H9 (cell line): ENCODE measurements around the gene TMEM106C. TPM values are rescaled to one million over a fixed set of nuclear protein-coding genes. Genes with fewer than 3 reads are reported as not detected.

Experiments
- DNase-seq: peaks from one replicate; pipeline ENCODE4 v3.0.0-alpha.2; 2017
- H2AFZ ChIP-seq: one replicate; pipeline ENCODE4 v1.6.1; 2013; ENCODE audit warnings: mild to moderate bottlenecking, low read length, control low read depth, moderate library complexity
- H2AK5ac ChIP-seq: 2 replicates; pipeline ENCODE4 v1.6.1; 2013; ENCODE audit warnings: low read length, control low read depth, mixed read lengths; ENCODE audit not compliant: insufficient read length
- H2BK120ac ChIP-seq: one replicate; pipeline ENCODE4 v1.6.1; 2013; ENCODE audit warnings: low read depth, mild to moderate bottlenecking, low read length, control low read depth, inconsistent platforms; ENCODE audit not compliant: poor library complexity, severe bottlenecking
- H2BK12ac ChIP-seq: 2 replicates; pipeline ENCODE4 v1.6.1; 2013; ENCODE audit warnings: low read length, control low read depth, mixed read lengths, low read depth; ENCODE audit not compliant: insufficient read length
- H2BK15ac ChIP-seq: 2 replicates; pipeline ENCODE4 v1.6.1; 2013; ENCODE audit warnings: low read depth, low read length, control low read depth
- H2BK20ac ChIP-seq: one replicate; pipeline ENCODE4 v1.6.1; 2013; ENCODE audit warnings: low read depth, mild to moderate bottlenecking, low read length, control low read depth, inconsistent platforms; ENCODE audit not compliant: poor library complexity, severe bottlenecking
- H2BK5ac ChIP-seq: 2 replicates; pipeline ENCODE4 v1.6.1; 2013; ENCODE audit warnings: low read length, control low read depth, mixed read lengths; ENCODE audit not compliant: insufficient read length
- H3K14ac ChIP-seq: 2 replicates; pipeline ENCODE4 v1.6.1; 2013; ENCODE audit warnings: low read length, control low read depth; ENCODE audit not compliant: insufficient read depth
- H3K18ac ChIP-seq: 2 replicates; pipeline ENCODE4 v1.6.1; 2013; ENCODE audit warnings: low read depth, mild to moderate bottlenecking, mixed read lengths, low read length, control low read depth; ENCODE audit not compliant: insufficient read length
- H3K23ac ChIP-seq: 2 replicates; pipeline ENCODE4 v1.6.1; 2013; ENCODE audit warnings: low read length, control low read depth, mixed read lengths, low read depth; ENCODE audit not compliant: insufficient read length
- H3K23me2 ChIP-seq: 2 replicates; pipeline ENCODE4 v1.6.1; 2013; ENCODE audit warnings: low read depth, mild to moderate bottlenecking, mixed read lengths, low read length, control low read depth; ENCODE audit not compliant: insufficient read length, poor library complexity, severe bottlenecking
- H3K27ac ChIP-seq: 2 replicates; pipeline ENCODE4 v1.5.1; 2013; ENCODE audit warnings: low read length, control low read depth, mixed read lengths, low read depth; ENCODE audit not compliant: insufficient read length
- H3K27me3 ChIP-seq: 2 replicates; pipeline ENCODE4 v1.6.1; 2013; ENCODE audit warnings: low read length, control low read depth, inconsistent platforms; ENCODE audit not compliant: insufficient read depth
- H3K4ac ChIP-seq: 2 replicates; pipeline ENCODE4 v1.6.1; 2013; ENCODE audit warnings: low read depth, mild to moderate bottlenecking, control low read depth, inconsistent platforms, low read length, moderate library complexity
- H3K4me1 ChIP-seq: 2 replicates; pipeline ENCODE4 v1.6.1; 2013; ENCODE audit warnings: low read length, control low read depth, inconsistent platforms; ENCODE audit not compliant: insufficient read depth
- H3K4me2 ChIP-seq: 2 replicates; pipeline ENCODE4 v1.6.1; 2013; ENCODE audit warnings: low read length, control low read depth, mixed read lengths; ENCODE audit not compliant: insufficient read length, insufficient read depth
- H3K56ac ChIP-seq: 2 replicates; pipeline ENCODE4 v1.6.1; 2013; ENCODE audit warnings: low read depth, mild to moderate bottlenecking, mixed read lengths, low read length, control low read depth; ENCODE audit not compliant: insufficient read length
- H3K79me1 ChIP-seq: 2 replicates; pipeline ENCODE4 v1.6.1; 2013; ENCODE audit warnings: low read depth, mild to moderate bottlenecking, moderate library complexity, low read length, control low read depth, inconsistent platforms; ENCODE audit not compliant: insufficient read depth, poor library complexity, severe bottlenecking
- H3K79me2 ChIP-seq: 2 replicates; pipeline ENCODE4 v1.6.1; 2013; ENCODE audit warnings: low read length, control low read depth, inconsistent platforms; ENCODE audit not compliant: insufficient read depth
- H3K9ac ChIP-seq: 2 replicates; pipeline ENCODE4 v1.6.1; 2013; ENCODE audit warnings: low read length, control low read depth, mixed read lengths; ENCODE audit not compliant: insufficient read length; ENCODE audit errors: extremely low read depth
- H3K9me3 ChIP-seq: one replicate; pipeline ENCODE4 v1.6.1; 2013; ENCODE audit warnings: low read depth, low read length, inconsistent platforms; ENCODE audit not compliant: control insufficient read depth
- H3T11ph ChIP-seq: one replicate; pipeline ENCODE4 v1.6.1; 2013; ENCODE audit warnings: mild to moderate bottlenecking, low read length, control low read depth, inconsistent platforms
- H4K20me1 ChIP-seq: one replicate; pipeline ENCODE4 v1.6.1; 2013; ENCODE audit not compliant: control insufficient read depth, insufficient read length, insufficient read depth
- H4K5ac ChIP-seq: 2 replicates; pipeline ENCODE4 v1.6.1; 2013; ENCODE audit warnings: low read depth, mild to moderate bottlenecking, mixed read lengths, low read length, control low read depth; ENCODE audit not compliant: insufficient read length
- H4K8ac ChIP-seq: replicated peaks from 2 replicates; pipeline ENCODE4 v1.6.1; 2013; ENCODE audit warnings: low read length, control low read depth, mixed read lengths, low read depth; ENCODE audit not compliant: insufficient read length
- H4K91ac ChIP-seq: 2 replicates; pipeline ENCODE4 v1.6.1; 2013; ENCODE audit warnings: low read depth, mild to moderate bottlenecking, moderate library complexity, mixed read lengths, low read length, control low read depth; ENCODE audit not compliant: insufficient read length
- H3K27ac Mint-ChIP-seq, 3 experiments: 2 replicates in 2 of 3; 3 replicates in 1 of 3; pipeline ENCODE4 v1.8.0; 2020 to 2021; ENCODE audit warnings: mixed read lengths in 3 of 3, mild to moderate bottlenecking in 1 of 3, moderate library complexity in 1 of 3
- H3K27me3 Mint-ChIP-seq: 2 replicates; pipeline ENCODE4 v1.8.0; 2021; ENCODE audit warnings: low read depth, mild to moderate bottlenecking, moderate library complexity, mixed read lengths
- H3K36me3 Mint-ChIP-seq, 3 experiments: 2 replicates in 2 of 3; 3 replicates in 1 of 3; pipeline ENCODE4 v1.8.0; 2020 to 2021; ENCODE audit warnings: low read depth in 3 of 3, mixed read lengths in 3 of 3; ENCODE audit not compliant: insufficient read depth in 1 of 3
- H3K4me1 Mint-ChIP-seq, 2 experiments: 2 replicates each; pipeline ENCODE4 v1.8.0; 2020; ENCODE audit warnings: mixed read lengths in 2 of 2
- H3K4me3 Mint-ChIP-seq, 2 experiments: 2 replicates in 1 of 2; 3 replicates in 1 of 2; pipeline ENCODE4 v1.8.0; 2020 to 2021; ENCODE audit warnings: mild to moderate bottlenecking in 2 of 2, mixed read lengths in 2 of 2, moderate library complexity in 1 of 2
- H3K9me3 Mint-ChIP-seq, 2 experiments: 2 replicates in 1 of 2; 3 replicates in 1 of 2; pipeline ENCODE4 v1.8.0; 2020; ENCODE audit warnings: mild to moderate bottlenecking in 2 of 2, mixed read lengths in 2 of 2, moderate library complexity in 1 of 2
- WGBS: extraction: QIAGEN DNeasy Blood & Tissue Kit; methylation state at CpG from one replicate; pipeline ENCODE4 v1.1.7; 2013; ENCODE audit warnings: missing lambda C conversion rate, low lambda C conversion rate, mixed read lengths; ENCODE audit not compliant: insufficient read length; ENCODE audit errors: extremely low coverage; 5-methylcytosine and 5-hydroxymethylcytosine counted together
- total RNA-seq: library from RNA; stranded (reverse); gene quantifications from 2 replicates; pipeline ENCODE4 v1.2.1, GENCODE V29; 2021
- TF ChIP-seq, protein P1 (sequence below): fragments of 200-600 bp; sonication (generic); conservative IDR thresholded peaks from 3 replicates; pipeline ENCODE4 v1.8.0; 2021; ENCODE audit warnings: antibody characterized with exemption, mild to moderate bottlenecking

The TMEM106C gene
- total RNA-seq, 1 experiment from 2014 or later, result 43.7 TPM

DNA sequence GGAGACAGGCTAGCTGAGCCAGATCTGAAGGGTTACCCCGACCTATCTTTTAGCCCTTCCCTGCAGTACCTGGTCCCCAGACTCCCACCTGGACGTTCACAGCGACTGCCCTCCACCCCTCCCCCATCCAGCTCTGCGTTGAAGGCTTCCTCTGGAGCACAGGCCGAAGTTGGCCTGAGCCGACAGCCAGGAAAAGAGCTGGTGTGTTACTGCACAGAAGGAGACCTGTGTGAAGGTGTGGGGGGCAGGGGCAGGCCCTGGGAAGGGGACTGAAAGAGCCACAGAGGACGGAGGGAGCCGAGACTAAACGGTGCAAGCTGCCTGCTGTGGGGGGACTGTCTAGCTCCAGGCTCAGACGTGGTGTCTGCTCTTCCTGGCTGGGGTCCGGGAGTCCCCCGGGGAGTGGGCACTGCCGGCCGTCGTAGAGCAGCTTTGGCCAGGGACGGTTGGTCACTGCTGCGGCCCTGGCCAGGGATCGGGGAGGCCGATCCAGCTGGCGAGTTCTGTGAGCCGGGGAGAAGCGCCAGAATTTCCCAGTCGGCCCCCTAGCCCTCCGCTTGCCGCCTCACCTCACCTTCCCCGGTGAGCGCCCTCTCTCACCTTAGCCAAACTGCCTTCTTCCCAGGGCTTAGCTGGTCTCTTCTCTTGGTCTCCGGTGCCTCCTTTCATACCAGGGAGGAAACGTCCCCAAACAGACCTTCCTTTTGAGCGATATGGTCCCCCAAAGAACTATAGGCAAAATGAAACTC lies 41.8 kb downstream of the TMEM106C start:
- DNase-seq, result peak; percentile 82
- Histone ChIP-seq H3K79me1 (no peaks in the 10 kb centered on the region), H3K23me2 (peaks cover 31% of the 10 kb centered on the region), H3K4me1 (peaks cover 3% of the 10 kb centered on the region), H3K9ac (no peak overlapping the region), H3K79me2 (no peaks in the 10 kb centered on the region), H3K27ac (no peak overlapping the region), H3T11ph (no peak overlapping the region), H2BK5ac (no peak overlapping the region), H2BK120ac (no peak overlapping the region), H3K56ac (no peak overlapping the region), H2BK20ac (no peak overlapping the region), H3K14ac (0 out of 2 replicates have a peak overlapping the region, but pooled peaks have one; percentile 9), H4K5ac (no peak overlapping the region), H2BK15ac (no peak overlapping the region), H3K27me3 (peaks cover 78% of the 10 kb centered on the region), H4K8ac (no peak overlapping the region), H4K91ac (no peak overlapping the region), H3K4me2 (peak overlapping the region; percentile 69), H4K20me1 (peaks cover 3% of the 10 kb centered on the region), H3K23ac (no peak overlapping the region), H3K9me3 (no peaks in the 10 kb centered on the region), H2AK5ac (no peak overlapping the region), H3K4ac (no peak overlapping the region), H2AFZ (no peak overlapping the region), H3K18ac (no peak overlapping the region), H2BK12ac (no peak overlapping the region)
- Mint-ChIP-seq H3K9me3 (peaks cover 0 to 2% of the 10 kb centered on the region in 2 experiments; a peak in 3 of 5 replicates), H3K4me3 (peak overlapping the region; percentile 61 to 83), H3K4me1 (peaks cover 41 to 47% of the 10 kb centered on the region in 2 experiments), H3K36me3 (no peaks in the 10 kb centered on the region), H3K27me3 (peaks cover 99% of the 10 kb centered on the region), H3K27ac (no peak overlapping the region)
- TF ChIP-seq, protein P1, sequence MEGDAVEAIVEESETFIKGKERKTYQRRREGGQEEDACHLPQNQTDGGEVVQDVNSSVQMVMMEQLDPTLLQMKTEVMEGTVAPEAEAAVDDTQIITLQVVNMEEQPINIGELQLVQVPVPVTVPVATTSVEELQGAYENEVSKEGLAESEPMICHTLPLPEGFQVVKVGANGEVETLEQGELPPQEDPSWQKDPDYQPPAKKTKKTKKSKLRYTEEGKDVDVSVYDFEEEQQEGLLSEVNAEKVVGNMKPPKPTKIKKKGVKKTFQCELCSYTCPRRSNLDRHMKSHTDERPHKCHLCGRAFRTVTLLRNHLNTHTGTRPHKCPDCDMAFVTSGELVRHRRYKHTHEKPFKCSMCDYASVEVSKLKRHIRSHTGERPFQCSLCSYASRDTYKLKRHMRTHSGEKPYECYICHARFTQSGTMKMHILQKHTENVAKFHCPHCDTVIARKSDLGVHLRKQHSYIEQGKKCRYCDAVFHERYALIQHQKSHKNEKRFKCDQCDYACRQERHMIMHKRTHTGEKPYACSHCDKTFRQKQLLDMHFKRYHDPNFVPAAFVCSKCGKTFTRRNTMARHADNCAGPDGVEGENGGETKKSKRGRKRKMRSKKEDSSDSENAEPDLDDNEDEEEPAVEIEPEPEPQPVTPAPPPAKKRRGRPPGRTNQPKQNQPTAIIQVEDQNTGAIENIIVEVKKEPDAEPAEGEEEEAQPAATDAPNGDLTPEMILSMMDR, result no peak
- no CpG with 5 or more reads among the region's 30 CpGs for WGBS
